HL-60/S4 (cell line): ENCODE data around the gene CBY3.
"Not testable (repeated sequence)": the region's sequence is repeated elsewhere in the genome, so short reads cannot be mapped to it uniquely, and the experiment has no call there.

Experiments used
- in situ Hi-C: fragments of 300-500 bp; cut with MboI; formaldehyde crosslinking; loops from 2 replicates; pipeline ENCODE4 v1.14.3; 2022; ENCODE audit warnings: low sequenced_read_pairs

Gene CBY3

GRCh38 chr5:179680780-179681401 lies at the start of gene CBY3:
TSS of gene CBY3 (minus strand) at chr5:179681034. CDS start at chr5:179680918, 116 bp downstream.
- in situ Hi-C loops, result no loop called here

GRCh38 chr5:179730356-179730755 lies 49.5 kb upstream of the CBY3 start:
- in situ Hi-C loops, result no loop called here

GRCh38 chr5:179729727-179730126 lies 48.9 kb upstream of the CBY3 start:
- in situ Hi-C loops, result no loop called here

- in situ Hi-C loops, result no loop called here
Observed at GRCh38 chr5:179729303-179729702, 48.5 kb upstream of the CBY3 start.

- in situ Hi-C loops, result no loop called here
Observed at GRCh38 chr5:179727106-179727505, 46.3 kb upstream of the CBY3 start.

GRCh38 chr5:179724163-179724562 lies 43.3 kb upstream of the CBY3 start:
- in situ Hi-C loops, result no loop called here

GRCh38 chr5:179720222-179720621 lies 39.4 kb upstream of the CBY3 start:
- in situ Hi-C loops, result no loop called here

GRCh38 chr5:179716286-179716685 lies 35.5 kb upstream of the CBY3 start:
- in situ Hi-C loops, result no loop called here

GRCh38 chr5:179700401-179700918 lies 19.6 kb upstream of the CBY3 start:
- in situ Hi-C loops, result no loop called here

- in situ Hi-C loops, result no loop called here
Observed at GRCh38 chr5:179699616-179700237, 18.9 kb upstream of the CBY3 start.

- in situ Hi-C loops, result no loop called here
Observed at GRCh38 chr5:179698935-179699615, 18.2 kb upstream of the CBY3 start, which contains the start of gene CANX. TSS of gene CANX (plus strand) at chr5:179698967. CDS start at chr5:179705682, 6,715 bp downstream.

GRCh38 chr5:179697993-179698934 lies 17.4 kb upstream of the CBY3 start:
- in situ Hi-C loops, result no loop called here

GRCh38 chr5:179697543-179697942 lies 16.7 kb upstream of the CBY3 start:
- in situ Hi-C loops, result not testable (repeated sequence)

- in situ Hi-C loops, result no loop called here
Observed at GRCh38 chr5:179697108-179697507, 16.3 kb upstream of the CBY3 start.

- in situ Hi-C loops, result no loop called here
Observed at GRCh38 chr5:179696603-179697002, 15.8 kb upstream of the CBY3 start.

- in situ Hi-C loops, result no loop called here
Observed at GRCh38 chr5:179694561-179694960, 13.7 kb upstream of the CBY3 start.

GRCh38 chr5:179689212-179689611 lies 8.4 kb upstream of the CBY3 start:
- in situ Hi-C loops, result not testable (repeated sequence)

- in situ Hi-C loops, result no loop called here
Observed at GRCh38 chr5:179680014-179680779, 637 bp downstream of the CBY3 start.

- in situ Hi-C loops, result no loop called here
Observed at GRCh38 chr5:179679014-179679674, 1.7 kb downstream of the CBY3 start.
